Tibial nerve (tissue), 4 donors: ENCODE measurements around the gene RAD1. TPM values are rescaled to one million over a fixed set of nuclear protein-coding genes. Genes with fewer than 3 reads are reported as not detected.
A peak's percentile ranks its signal among the peaks of the same experiment; 100 is the strongest.

ENCODE experiments used
- DNase-seq, 2 donors: peaks; one replicate each; pipeline ENCODE4 v3.0.0-alpha.2; 2019; ENCODE audit warnings: low spot score in 2 of 2
- H3K27ac ChIP-seq, 4 donors: fragments of 200-600 bp; sonication (generic) in 3 of 4; one replicate each; pipeline ENCODE4 v1.5.1; 2017 to 2019; ENCODE audit warnings: mild to moderate bottlenecking in 1 of 4
- H3K27me3 ChIP-seq, 2 donors: fragments of 200-600 bp; sonication (generic) in 1 of 2; one replicate each; pipeline versions ENCODE4 v1.5.1 to v1.6.0; 2017 to 2019
- H3K36me3 ChIP-seq, 3 donors: fragments of 200-600 bp; sonication (generic); one replicate each; pipeline ENCODE4 v1.5.1; 2018 to 2019
- H3K4me1 ChIP-seq, 4 donors: fragments of 200-600 bp; sonication (generic) in 3 of 4; one replicate each; pipeline ENCODE4 v1.5.1; 2017 to 2019
- H3K4me3 ChIP-seq, 4 donors: fragments of 200-600 bp; sonication (generic) in 3 of 4; one replicate each; pipeline ENCODE4 v1.5.1; 2017 to 2019; ENCODE audit warnings: mild to moderate bottlenecking in 1 of 4, moderate library complexity in 1 of 4
- H3K9me3 ChIP-seq, 4 donors: fragments of 200-600 bp; sonication (generic) in 3 of 4; one replicate each; pipeline ENCODE4 v1.5.1; 2017 to 2019
- EP300 ChIP-seq, 2 donors: sonication (generic); formaldehyde crosslinking; IDR thresholded peaks; one replicate each; pipeline ENCODE4 v1.6.1; 2017; ENCODE audit warnings: antibody characterized with exemption in 2 of 2, mild to moderate bottlenecking in 1 of 2
- POLR2A ChIP-seq, 2 donors: fragments of 450-650 bp; IDR thresholded peaks; one replicate each; pipeline ENCODE4 v1.6.1; 2017; ENCODE audit warnings: antibody characterized with exemption in 2 of 2, mild to moderate bottlenecking in 2 of 2, moderate library complexity in 2 of 2
- WGBS, 2 donors: methylation state at CpG; one replicate each; pipeline ENCODE4 v1.1.5; 2018; 5-methylcytosine and 5-hydroxymethylcytosine counted together
- total RNA-seq, 4 donors: library from RNA; depleted of rRNA; stranded (reverse); fragments of >200 nt; gene quantifications; one replicate each; pipeline ENCODE4 v1.1.0, GENCODE V29; 2016
- TF ChIP-seq, protein P1 (sequence below), 5 experiments: fragments of 200-600 bp in 3 of 5; fragments of 450-650 bp in 2 of 5; sonication (generic) in 3 of 5; IDR thresholded peaks; one replicate each; pipeline ENCODE4 v1.5.1; 2016 to 2019; ENCODE audit warnings: antibody characterized with exemption in 5 of 5, mild to moderate bottlenecking in 3 of 5, moderate library complexity in 2 of 5

Gene RAD1
- total RNA-seq, 4 donors from 2014 or later, result 12.3 to 22.3 (median 16.7) TPM

DNA sequence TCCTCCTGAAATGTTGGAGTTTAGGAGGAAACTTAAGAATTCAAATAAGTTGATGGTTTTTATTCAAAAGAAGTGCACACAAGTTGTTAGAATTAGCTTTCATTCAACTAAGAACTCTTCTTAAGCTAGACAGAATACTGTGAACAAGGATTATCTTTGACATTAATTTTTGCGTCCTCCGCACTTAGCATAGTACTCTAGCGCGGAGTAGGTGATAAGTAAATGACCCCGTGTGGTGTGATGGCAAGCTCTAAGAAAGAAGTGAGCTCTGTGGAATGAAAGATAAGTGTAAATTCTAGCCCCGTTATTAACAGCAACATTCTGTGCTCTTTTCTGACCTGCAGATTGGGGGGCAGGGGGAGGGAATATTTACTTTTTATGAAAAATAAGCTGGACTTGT lies 1.2 kb upstream of the RAD1 start:
- Histone ChIP-seq H3K27ac (peak overlapping the region in 2 of 4 donors; percentile 84 to 87), H3K36me3 (peaks cover 0 to 32% (median 0%) of the 10 kb centered on the region in 3 donors)
- TF ChIP-seq EP300 (IDR thresholded peaks at IDR 0.05) (no peak), POLR2A (IDR thresholded peaks at IDR 0.05) (no peak)
- TF ChIP-seq, protein P1, sequence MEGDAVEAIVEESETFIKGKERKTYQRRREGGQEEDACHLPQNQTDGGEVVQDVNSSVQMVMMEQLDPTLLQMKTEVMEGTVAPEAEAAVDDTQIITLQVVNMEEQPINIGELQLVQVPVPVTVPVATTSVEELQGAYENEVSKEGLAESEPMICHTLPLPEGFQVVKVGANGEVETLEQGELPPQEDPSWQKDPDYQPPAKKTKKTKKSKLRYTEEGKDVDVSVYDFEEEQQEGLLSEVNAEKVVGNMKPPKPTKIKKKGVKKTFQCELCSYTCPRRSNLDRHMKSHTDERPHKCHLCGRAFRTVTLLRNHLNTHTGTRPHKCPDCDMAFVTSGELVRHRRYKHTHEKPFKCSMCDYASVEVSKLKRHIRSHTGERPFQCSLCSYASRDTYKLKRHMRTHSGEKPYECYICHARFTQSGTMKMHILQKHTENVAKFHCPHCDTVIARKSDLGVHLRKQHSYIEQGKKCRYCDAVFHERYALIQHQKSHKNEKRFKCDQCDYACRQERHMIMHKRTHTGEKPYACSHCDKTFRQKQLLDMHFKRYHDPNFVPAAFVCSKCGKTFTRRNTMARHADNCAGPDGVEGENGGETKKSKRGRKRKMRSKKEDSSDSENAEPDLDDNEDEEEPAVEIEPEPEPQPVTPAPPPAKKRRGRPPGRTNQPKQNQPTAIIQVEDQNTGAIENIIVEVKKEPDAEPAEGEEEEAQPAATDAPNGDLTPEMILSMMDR (IDR thresholded peaks at IDR 0.05), result no peak

DNA sequence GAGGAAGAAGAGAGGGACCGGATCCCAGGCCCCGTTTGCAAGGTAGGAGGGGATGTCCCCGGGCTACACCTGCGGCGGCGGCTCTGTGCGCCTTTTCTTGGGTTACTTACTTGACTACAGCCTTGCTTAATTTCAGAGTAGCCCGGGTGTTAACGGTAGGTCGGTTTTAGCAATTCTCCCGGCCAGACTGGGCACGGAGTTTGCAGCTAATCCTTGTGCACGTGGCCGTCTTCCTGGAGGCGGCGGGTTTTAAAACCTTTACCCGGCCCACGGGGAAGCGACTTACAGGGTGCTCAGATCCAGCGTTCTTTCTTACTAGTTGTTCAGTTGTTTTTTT lies 520 bp upstream of the RAD1 start:
- no peak for DNase-seq
- peaks cover 0 to 34% (median 0%) of the 10 kb centered on the region in 3 donors for H3K36me3 ChIP-seq
- H3K27me3 ChIP-seq, result no peaks in the 10 kb centered on the region
- TF ChIP-seq POLR2A (IDR thresholded peaks at IDR 0.05) (no peak), EP300 (IDR thresholded peaks at IDR 0.05) (no peak)
- TF ChIP-seq, protein P1 (IDR thresholded peaks at IDR 0.05), result no peak
- H3K9me3 ChIP-seq, result no peaks in the 10 kb centered on the region
- H3K4me3 ChIP-seq, result peak overlapping the region; percentile 72 to 98 (median 81)
- H3K27ac ChIP-seq, result peak overlapping the region in 3 of 4 donors; percentile 84 to 92 (median 87)
- peaks cover 0 to 42% (median 25%) of the 10 kb centered on the region in 4 donors for H3K4me1 ChIP-seq
- 0 to 1% methylated on average over 20 of the region's 20 CpGs for WGBS, 2 donors

More for the DNA sequence above, 1.2 kb upstream of the RAD1 start:
- peak overlapping the region; percentile 72 to 98 (median 81) for H3K4me3 ChIP-seq
- H3K9me3 ChIP-seq, result no peaks in the 10 kb centered on the region
- no peaks in the 10 kb centered on the region for H3K27me3 ChIP-seq
- no peak for DNase-seq
- WGBS, 2 donors, result 29 to 32% methylated on average over 6 of the region's 6 CpGs
- H3K4me1 ChIP-seq, result peaks cover 0 to 42% (median 25%) of the 10 kb centered on the region in 4 donors

DNA sequence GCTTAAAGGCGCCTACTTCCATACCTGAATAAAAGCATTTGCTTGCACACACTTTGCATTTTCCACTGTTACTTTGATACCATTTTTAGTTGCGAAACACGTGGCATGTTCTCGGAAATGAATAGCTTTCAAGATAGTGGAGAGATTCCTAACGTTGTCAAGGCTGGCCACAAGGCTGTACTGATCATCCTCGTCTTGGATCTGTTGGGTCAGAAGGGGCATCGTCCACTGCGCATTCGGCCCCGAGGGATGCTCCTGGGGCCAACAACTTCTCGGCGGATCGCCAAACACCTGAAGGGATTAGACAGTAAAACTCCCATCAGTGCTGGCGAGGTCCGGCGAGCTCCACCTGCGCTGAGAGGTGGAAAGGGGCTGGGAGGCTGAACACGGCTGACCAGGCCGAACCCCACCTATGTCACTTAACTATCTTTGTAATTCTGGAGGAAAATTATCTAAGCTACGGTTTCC lies 599 bp downstream of the RAD1 start:
- peaks cover 0 to 42% (median 25%) of the 10 kb centered on the region in 4 donors for H3K4me1 ChIP-seq
- H3K27ac ChIP-seq, result peak overlapping the region; percentile 47 to 94 (median 86)
- H3K4me3 ChIP-seq, result peak overlapping the region; percentile 72 to 98 (median 81)
- TF ChIP-seq, protein P1 (IDR thresholded peaks at IDR 0.05), result no peak
- TF ChIP-seq EP300 (IDR thresholded peaks at IDR 0.05) (no peak), POLR2A (IDR thresholded peaks at IDR 0.05) (no peak)
- H3K9me3 ChIP-seq, result no peaks in the 10 kb centered on the region
- DNase-seq, result no peak
- H3K27me3 ChIP-seq, result no peaks in the 10 kb centered on the region
- WGBS, 2 donors, result 3% methylated on average over 19 to 20 of the region's 20 CpGs
- H3K36me3 ChIP-seq, result peaks cover 0 to 34% (median 0%) of the 10 kb centered on the region in 3 donors

DNA sequence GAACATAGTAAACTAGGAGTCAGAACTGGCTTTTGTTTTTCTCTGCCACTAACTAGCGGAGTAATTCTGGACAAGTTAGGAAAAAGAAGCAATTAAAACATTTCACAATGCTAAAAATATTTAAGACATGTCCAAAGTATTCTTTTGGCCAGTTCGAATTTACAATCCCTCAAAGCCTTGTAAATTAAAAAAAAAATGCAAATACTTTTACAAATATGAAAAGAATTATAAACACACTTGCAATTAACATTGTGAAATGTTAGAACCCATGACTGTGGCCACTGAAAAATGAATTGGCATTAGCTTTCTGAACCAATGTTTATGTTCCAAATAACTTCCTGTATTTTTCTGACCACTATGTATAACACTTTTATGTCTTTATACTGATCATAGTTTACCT lies 2.2 kb downstream of the RAD1 start:
- Histone ChIP-seq H3K4me1 (peaks cover 0 to 42% (median 25%) of the 10 kb centered on the region in 4 donors), H3K27ac (peak overlapping the region in 1 of 4 donors; percentile 94), H3K27me3 (no peaks in the 10 kb centered on the region), H3K36me3 (peaks cover 0 to 48% (median 0%) of the 10 kb centered on the region in 3 donors), H3K9me3 (no peaks in the 10 kb centered on the region), H3K4me3 (no peak overlapping the region)
- 44 to 51% methylated on average over 2 of the region's 2 CpGs for WGBS, 2 donors
- TF ChIP-seq, protein P1 (IDR thresholded peaks at IDR 0.05), result no peak
- TF ChIP-seq POLR2A (IDR thresholded peaks at IDR 0.05) (no peak), EP300 (IDR thresholded peaks at IDR 0.05) (no peak)
- DNase-seq, result no peak

DNA sequence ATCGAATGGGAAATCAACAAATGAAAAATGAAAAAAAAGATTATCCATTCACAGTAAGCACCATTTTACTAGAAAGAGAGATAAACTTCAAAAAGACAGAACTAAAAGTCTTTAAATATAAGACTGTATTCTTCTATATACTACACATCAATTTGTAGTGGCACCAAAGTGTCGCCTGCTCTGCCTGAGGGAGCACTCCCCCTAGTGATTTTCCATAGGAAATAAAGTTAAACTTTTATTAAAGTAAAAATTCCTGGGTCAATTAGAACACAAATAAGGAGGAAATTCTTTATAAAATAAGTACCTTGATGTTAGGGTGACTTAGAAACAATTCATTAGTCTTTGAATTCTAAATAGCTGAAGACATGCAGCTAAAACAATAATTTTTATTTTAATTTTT lies 9.7 kb downstream of the RAD1 start:
- Histone ChIP-seq H3K27ac (no peak overlapping the region), H3K4me3 (no peak overlapping the region), H3K36me3 (peaks cover 0 to 57% (median 0%) of the 10 kb centered on the region in 3 donors), H3K27me3 (no peaks in the 10 kb centered on the region), H3K4me1 (no peaks in the 10 kb centered on the region), H3K9me3 (no peaks in the 10 kb centered on the region)
- DNase-seq, result no peak
- no peak for TF ChIP-seq EP300 (IDR thresholded peaks at IDR 0.05)
- TF ChIP-seq, protein P1 (IDR thresholded peaks at IDR 0.05), result peak in 1 of 5 experiments; percentile 29
- 67 to 78% methylated on average over 2 of the region's 2 CpGs for WGBS, 2 donors
